IMR-90 (cell line): ENCODE measurements around the gene CYB5R4.

Source experiments
- BHLHE40 ChIP-seq: fragments of 150-350 bp; IDR thresholded peaks from 2 replicates; pipeline ENCODE4 v1.6.1; 2016; ENCODE audit warnings: mild to moderate bottlenecking, low read depth, low read length
- CEBPB ChIP-seq: IDR thresholded peaks from 2 replicates; pipeline ENCODE4 v1.6.1; 2012; ENCODE audit warnings: low read depth, low read length, improper control_type of control experiment
- MAZ ChIP-seq: IDR thresholded peaks from 2 replicates; pipeline ENCODE4 v1.6.1; 2012; ENCODE audit warnings: low read depth, mild to moderate bottlenecking, low read length, improper control_type of control experiment, moderate library complexity, borderline replicate concordance
- MXI1 ChIP-seq: IDR thresholded peaks from 2 replicates; pipeline ENCODE4 v1.6.1; 2012; ENCODE audit warnings: low read depth, mild to moderate bottlenecking, low read length, moderate library complexity, borderline replicate concordance
- RAD21 ChIP-seq: IDR thresholded peaks from 2 replicates; pipeline ENCODE4 v1.6.1; 2012; ENCODE audit warnings: low read length, improper control_type of control experiment
- SMC3 ChIP-seq: fragments of 150-350 bp; IDR thresholded peaks from 2 replicates; pipeline ENCODE4 v1.6.1; 2016; ENCODE audit warnings: low read depth, mild to moderate bottlenecking, antibody characterized with exemption, low read length, moderate library complexity
- TF ChIP-seq, protein P1 (sequence below): conservative IDR thresholded peaks from 2 replicates; pipeline ENCODE4 v1.5.1; 2012; ENCODE audit warnings: mild to moderate bottlenecking, low read depth, low read length, improper control_type of control experiment

DNA sequence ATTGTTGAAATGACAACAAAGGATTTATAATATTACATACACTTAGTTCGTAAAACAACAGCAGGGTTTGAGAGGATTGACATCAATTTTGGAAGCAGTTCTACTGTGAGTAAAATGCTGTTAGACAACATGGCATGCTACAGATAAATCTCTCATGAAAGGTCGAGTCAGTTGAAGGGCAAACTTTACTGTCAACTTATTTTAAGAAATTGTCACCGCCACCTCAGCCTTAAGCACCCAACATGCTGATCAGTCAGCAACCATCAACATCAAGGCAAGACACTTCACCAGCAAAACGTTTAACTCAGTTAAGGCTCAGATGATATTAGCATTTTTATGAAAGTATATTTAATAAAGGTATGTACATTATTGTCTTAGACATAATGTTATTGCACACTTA, 31.0 kb downstream of the CYB5R4 start:
- TF ChIP-seq, protein P1, sequence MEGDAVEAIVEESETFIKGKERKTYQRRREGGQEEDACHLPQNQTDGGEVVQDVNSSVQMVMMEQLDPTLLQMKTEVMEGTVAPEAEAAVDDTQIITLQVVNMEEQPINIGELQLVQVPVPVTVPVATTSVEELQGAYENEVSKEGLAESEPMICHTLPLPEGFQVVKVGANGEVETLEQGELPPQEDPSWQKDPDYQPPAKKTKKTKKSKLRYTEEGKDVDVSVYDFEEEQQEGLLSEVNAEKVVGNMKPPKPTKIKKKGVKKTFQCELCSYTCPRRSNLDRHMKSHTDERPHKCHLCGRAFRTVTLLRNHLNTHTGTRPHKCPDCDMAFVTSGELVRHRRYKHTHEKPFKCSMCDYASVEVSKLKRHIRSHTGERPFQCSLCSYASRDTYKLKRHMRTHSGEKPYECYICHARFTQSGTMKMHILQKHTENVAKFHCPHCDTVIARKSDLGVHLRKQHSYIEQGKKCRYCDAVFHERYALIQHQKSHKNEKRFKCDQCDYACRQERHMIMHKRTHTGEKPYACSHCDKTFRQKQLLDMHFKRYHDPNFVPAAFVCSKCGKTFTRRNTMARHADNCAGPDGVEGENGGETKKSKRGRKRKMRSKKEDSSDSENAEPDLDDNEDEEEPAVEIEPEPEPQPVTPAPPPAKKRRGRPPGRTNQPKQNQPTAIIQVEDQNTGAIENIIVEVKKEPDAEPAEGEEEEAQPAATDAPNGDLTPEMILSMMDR, result no peak
- TF ChIP-seq SMC3 (no peak), BHLHE40 (no peak), CEBPB (no peak), MAZ (no peak), MXI1 (no peak), RAD21 (no peak)
